Liver (tissue), 3 donors: ENCODE measurements around the gene SLC9A3.

Source experiments
- EGR1 ChIP-seq, 2 donors: IDR thresholded peaks; 2 replicates each; pipeline ENCODE4 v1.6.1; 2016 to 2018; ENCODE audit warnings: antibody characterized with exemption in 2 of 2, low read depth in 2 of 2
- HNF4A ChIP-seq, 2 donors: conservative IDR thresholded peaks; 2 replicates each; pipeline ENCODE4 v1.6.1; 2016; ENCODE audit warnings: antibody characterized with exemption in 2 of 2, mild to moderate bottlenecking in 2 of 2
- HNF4G ChIP-seq: IDR thresholded peaks from 2 replicates; pipeline ENCODE4 v1.6.1; 2016; ENCODE audit warnings: antibody characterized with exemption
- JUND ChIP-seq, 2 donors: IDR thresholded peaks; 2 replicates each; pipeline ENCODE4 v1.6.1; 2016; ENCODE audit warnings: antibody characterized with exemption in 2 of 2
- MAX ChIP-seq: IDR thresholded peaks from 2 replicates; pipeline ENCODE4 v1.6.1; 2016; ENCODE audit warnings: antibody characterized with exemption
- RAD21 ChIP-seq, 2 donors: IDR thresholded peaks; 2 replicates each; pipeline ENCODE4 v1.6.1; 2016; ENCODE audit warnings: antibody characterized with exemption in 2 of 2, mild to moderate bottlenecking in 2 of 2
- REST ChIP-seq: IDR thresholded peaks from 2 replicates; pipeline ENCODE4 v1.6.1; 2016; ENCODE audit warnings: antibody characterized with exemption, mild to moderate bottlenecking
- RXRA ChIP-seq, 2 donors: IDR thresholded peaks; 2 replicates each; pipeline ENCODE4 v1.6.1; 2017 to 2018; ENCODE audit warnings: antibody characterized with exemption in 2 of 2, mild to moderate bottlenecking in 1 of 2
- SP1 ChIP-seq: IDR thresholded peaks from 2 replicates; pipeline ENCODE4 v1.6.1; 2018; ENCODE audit warnings: antibody characterized with exemption, mild to moderate bottlenecking
- TAF1 ChIP-seq: conservative IDR thresholded peaks from 2 replicates; pipeline ENCODE4 v1.6.1; 2016; ENCODE audit warnings: antibody characterized with exemption, mild to moderate bottlenecking
- YY1 ChIP-seq: IDR thresholded peaks from 2 replicates; pipeline ENCODE4 v1.6.1; 2016; ENCODE audit warnings: antibody characterized with exemption, mild to moderate bottlenecking
- ZBTB33 ChIP-seq: IDR thresholded peaks from 2 replicates; pipeline ENCODE4 v1.6.1; 2016; ENCODE audit warnings: antibody characterized with exemption
- TF ChIP-seq, protein P1 (sequence below): fragments of 150-350 bp; IDR thresholded peaks from 2 replicates; pipeline ENCODE4 v1.5.1; 2017; ENCODE audit warnings: improper control_type of control experiment, low read depth, low read length; ENCODE audit not compliant: missing input control
- donor health status: healthy.
- donor health status: healthy.

GRCh38 chr5:543755-544674 is 19.8 kb upstream of the SLC9A3 start:
- no peak for TF ChIP-seq TAF1
- TF ChIP-seq, protein P1, sequence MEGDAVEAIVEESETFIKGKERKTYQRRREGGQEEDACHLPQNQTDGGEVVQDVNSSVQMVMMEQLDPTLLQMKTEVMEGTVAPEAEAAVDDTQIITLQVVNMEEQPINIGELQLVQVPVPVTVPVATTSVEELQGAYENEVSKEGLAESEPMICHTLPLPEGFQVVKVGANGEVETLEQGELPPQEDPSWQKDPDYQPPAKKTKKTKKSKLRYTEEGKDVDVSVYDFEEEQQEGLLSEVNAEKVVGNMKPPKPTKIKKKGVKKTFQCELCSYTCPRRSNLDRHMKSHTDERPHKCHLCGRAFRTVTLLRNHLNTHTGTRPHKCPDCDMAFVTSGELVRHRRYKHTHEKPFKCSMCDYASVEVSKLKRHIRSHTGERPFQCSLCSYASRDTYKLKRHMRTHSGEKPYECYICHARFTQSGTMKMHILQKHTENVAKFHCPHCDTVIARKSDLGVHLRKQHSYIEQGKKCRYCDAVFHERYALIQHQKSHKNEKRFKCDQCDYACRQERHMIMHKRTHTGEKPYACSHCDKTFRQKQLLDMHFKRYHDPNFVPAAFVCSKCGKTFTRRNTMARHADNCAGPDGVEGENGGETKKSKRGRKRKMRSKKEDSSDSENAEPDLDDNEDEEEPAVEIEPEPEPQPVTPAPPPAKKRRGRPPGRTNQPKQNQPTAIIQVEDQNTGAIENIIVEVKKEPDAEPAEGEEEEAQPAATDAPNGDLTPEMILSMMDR, result no peak
- no peak for TF ChIP-seq JUND (IDR thresholded peaks at IDR 0.05)
- TF ChIP-seq MAX, result no peak
- no peak for TF ChIP-seq YY1
- no peak for TF ChIP-seq HNF4G
- TF ChIP-seq REST, result no peak
- TF ChIP-seq SP1, result no peak
- TF ChIP-seq ZBTB33, result no peak
- TF ChIP-seq RAD21 (IDR thresholded peaks at IDR 0.05), result no peak
- no peak for TF ChIP-seq EGR1 (IDR thresholded peaks at IDR 0.05; ENCODE audit: low read depth in 2 of 2)
- TF ChIP-seq HNF4A (conservative IDR thresholded peaks at IDR 0.05), result no peak
- no peak for TF ChIP-seq RXRA (IDR thresholded peaks at IDR 0.05)
